Mesendoderm (in vitro differentiated cells): ENCODE results near the gene MARCHF5.

Experiments used
- DNase-seq: peaks from one replicate; pipeline ENCODE4 v3.0.0; 2013
- H2AK5ac ChIP-seq: 2 replicates; pipeline ENCODE4 v1.6.1; 2013; ENCODE audit warnings: low read length, inconsistent platforms
- H2BK120ac ChIP-seq: 2 replicates; pipeline ENCODE4 v1.6.1; 2013; ENCODE audit warnings: low read depth, mild to moderate bottlenecking, low read length, moderate library complexity, mixed read lengths
- H2BK15ac ChIP-seq: replicated peaks from 2 replicates; pipeline ENCODE4 v1.6.1; 2013; ENCODE audit warnings: low read depth, mild to moderate bottlenecking, moderate library complexity
- H2BK5ac ChIP-seq: 2 replicates; pipeline ENCODE4 v1.6.1; 2013; ENCODE audit warnings: low read length, inconsistent platforms
- H3K18ac ChIP-seq: 2 replicates; pipeline ENCODE4 v1.6.1; 2013; ENCODE audit warnings: mild to moderate bottlenecking, low read length, mixed read lengths
- H3K23ac ChIP-seq: one replicate; pipeline ENCODE4 v1.6.1; 2013; ENCODE audit warnings: low read length
- H3K27ac ChIP-seq: 2 replicates; pipeline ENCODE4 v1.5.1; 2013; ENCODE audit warnings: low read depth, mild to moderate bottlenecking, inconsistent platforms, low read length, moderate library complexity
- H3K27me3 ChIP-seq: 2 replicates; pipeline ENCODE4 v1.6.1; 2013; ENCODE audit warnings: low read length, control low read depth, mild to moderate bottlenecking, inconsistent platforms; ENCODE audit not compliant: insufficient read depth, poor library complexity
- H3K36me3 ChIP-seq: 2 replicates; pipeline ENCODE4 v1.6.1; 2013; ENCODE audit warnings: low read length, inconsistent platforms; ENCODE audit not compliant: control insufficient read depth, insufficient read depth
- H3K4ac ChIP-seq: one replicate; pipeline ENCODE4 v1.6.1; 2013; ENCODE audit warnings: low read depth, mild to moderate bottlenecking, low read length, moderate library complexity
- H3K4me1 ChIP-seq: 2 replicates; pipeline ENCODE4 v1.6.1; 2013; ENCODE audit warnings: low read depth, low read length, inconsistent platforms; ENCODE audit not compliant: control insufficient read depth
- H3K4me2 ChIP-seq: 2 replicates; pipeline ENCODE4 v1.6.1; 2013; ENCODE audit warnings: low read length
- H3K4me3 ChIP-seq: 2 replicates; pipeline ENCODE4 v1.5.1; 2013; ENCODE audit warnings: mild to moderate bottlenecking, low read length
- H3K56ac ChIP-seq: one replicate; pipeline ENCODE4 v1.6.1; 2013; ENCODE audit warnings: low read length
- H3K79me1 ChIP-seq: 2 replicates; pipeline ENCODE4 v1.6.1; 2013; ENCODE audit warnings: low read length, inconsistent platforms
- H3K79me2 ChIP-seq: 2 replicates; pipeline ENCODE4 v1.6.1; 2013; ENCODE audit warnings: mild to moderate bottlenecking, low read length; ENCODE audit not compliant: control insufficient read depth, insufficient read depth
- H3K9ac ChIP-seq: 2 replicates; pipeline ENCODE4 v1.6.1; 2013; ENCODE audit warnings: low read length, inconsistent platforms
- H4K5ac ChIP-seq: one replicate; pipeline ENCODE4 v1.6.1; 2013; ENCODE audit warnings: low read length
- H4K8ac ChIP-seq: one replicate; pipeline ENCODE4 v1.6.1; 2013; ENCODE audit warnings: low read depth, mild to moderate bottlenecking, control low read depth, low read length, moderate library complexity
- WGBS: extraction: QIAGEN DNeasy Blood & Tissue Kit; methylation state at CpG from one replicate; pipeline ENCODE4 v1.1.7; 2013; ENCODE audit warnings: low lambda C conversion rate, missing lambda C conversion rate; ENCODE audit not compliant: insufficient coverage; ENCODE audit errors: extremely low coverage; 5-methylcytosine and 5-hydroxymethylcytosine counted together

MARCHF5 gene

GRCh38 chr10:92354587-92354986 is 63.6 kb downstream of the MARCHF5 start:
- Histone ChIP-seq H2BK15ac (no peak overlapping the region), H3K4ac (no peak overlapping the region), H4K8ac (no peak overlapping the region), H2AK5ac (no peak overlapping the region), H3K9ac (no peak overlapping the region), H2BK5ac (no peak overlapping the region), H3K56ac (no peak overlapping the region), H3K4me2 (no peak overlapping the region), H3K79me2 (no peaks in the 10 kb centered on the region), H3K79me1 (no peaks in the 10 kb centered on the region), H3K27ac (no peak overlapping the region), H3K18ac (peak overlapping the region; percentile 47), H4K5ac (no peak overlapping the region), H2BK120ac (no peak overlapping the region), H3K23ac (no peak overlapping the region), H3K36me3 (no peaks in the 10 kb centered on the region), H3K4me1 (peaks cover 5% of the 10 kb centered on the region), H3K4me3 (no peak overlapping the region), H3K27me3 (no peaks in the 10 kb centered on the region)
- no peak for DNase-seq
- WGBS = no CpG with 5 or more reads among the region's 4 CpGs

- H3K18ac ChIP-seq = no peak overlapping the region
- WGBS = no CpG with 5 or more reads among the region's 7 CpGs
- H2BK120ac ChIP-seq = no peak overlapping the region
- no peak overlapping the region for H4K8ac ChIP-seq
- no peaks in the 10 kb centered on the region for H3K79me1 ChIP-seq
- no peak overlapping the region for H3K56ac ChIP-seq
- H3K79me2 ChIP-seq = no peaks in the 10 kb centered on the region
- H4K5ac ChIP-seq = no peak overlapping the region
- no peaks in the 10 kb centered on the region for H3K36me3 ChIP-seq
- no peaks in the 10 kb centered on the region for H3K27me3 ChIP-seq
- H3K4me3 ChIP-seq = no peak overlapping the region
- no peak overlapping the region for H3K23ac ChIP-seq
- H3K4ac ChIP-seq = no peak overlapping the region
- H3K27ac ChIP-seq = no peak overlapping the region
- H3K4me1 ChIP-seq = peaks cover 5% of the 10 kb centered on the region
- H3K4me2 ChIP-seq = no peak overlapping the region
- H2BK5ac ChIP-seq = no peak overlapping the region
- H2AK5ac ChIP-seq = no peak overlapping the region
- H2BK15ac ChIP-seq = no peak overlapping the region
- no peak for DNase-seq
- H3K9ac ChIP-seq = no peak overlapping the region
Measured at GRCh38 chr10:92356041-92356440, 65.1 kb downstream of the MARCHF5 start.

GRCh38 chr10:92363498-92363897 is 72.5 kb downstream of the MARCHF5 start:
- Histone ChIP-seq H3K4ac (no peak overlapping the region), H4K8ac (no peak overlapping the region), H3K18ac (no peak overlapping the region), H4K5ac (no peak overlapping the region), H2BK15ac (no peak overlapping the region), H3K36me3 (no peaks in the 10 kb centered on the region), H3K4me3 (no peak overlapping the region), H2AK5ac (no peak overlapping the region), H3K23ac (no peak overlapping the region), H3K27me3 (no peaks in the 10 kb centered on the region), H3K4me1 (no peaks in the 10 kb centered on the region), H3K27ac (no peak overlapping the region), H2BK5ac (no peak overlapping the region), H3K4me2 (no peak overlapping the region), H2BK120ac (no peak overlapping the region), H3K79me2 (no peaks in the 10 kb centered on the region), H3K56ac (no peak overlapping the region), H3K79me1 (no peaks in the 10 kb centered on the region), H3K9ac (no peak overlapping the region)
- DNase-seq = no peak
- WGBS = no CpG with 5 or more reads among the region's 4 CpGs

- H3K27ac ChIP-seq = no peak overlapping the region
- no peak overlapping the region for H3K56ac ChIP-seq
- H3K79me1 ChIP-seq = no peaks in the 10 kb centered on the region
- no peak overlapping the region for H3K18ac ChIP-seq
- DNase-seq = no peak
- H2BK15ac ChIP-seq = no peak overlapping the region
- no peaks in the 10 kb centered on the region for H3K4me1 ChIP-seq
- H2BK120ac ChIP-seq = no peak overlapping the region
- H3K27me3 ChIP-seq = no peaks in the 10 kb centered on the region
- no peak overlapping the region for H2AK5ac ChIP-seq
- H4K8ac ChIP-seq = no peak overlapping the region
- no peak overlapping the region for H3K4me2 ChIP-seq
- WGBS = no CpG with 5 or more reads among the region's 5 CpGs
- H3K79me2 ChIP-seq = no peaks in the 10 kb centered on the region
- no peak overlapping the region for H4K5ac ChIP-seq
- H3K9ac ChIP-seq = no peak overlapping the region
- no peak overlapping the region for H3K4me3 ChIP-seq
- no peak overlapping the region for H2BK5ac ChIP-seq
- no peaks in the 10 kb centered on the region for H3K36me3 ChIP-seq
- H3K23ac ChIP-seq = no peak overlapping the region
- no peak overlapping the region for H3K4ac ChIP-seq
Measured at GRCh38 chr10:92366412-92367021, 75.5 kb downstream of the MARCHF5 start.

- no peak overlapping the region for H4K5ac ChIP-seq
- H3K9ac ChIP-seq = no peak overlapping the region
- H2BK120ac ChIP-seq = no peak overlapping the region
- no peak overlapping the region for H3K4me2 ChIP-seq
- no peak overlapping the region for H3K23ac ChIP-seq
- H3K27ac ChIP-seq = no peak overlapping the region
- no peaks in the 10 kb centered on the region for H3K36me3 ChIP-seq
- no peaks in the 10 kb centered on the region for H3K27me3 ChIP-seq
- no peak overlapping the region for H3K4ac ChIP-seq
- no peak overlapping the region for H3K56ac ChIP-seq
- no peak overlapping the region for H4K8ac ChIP-seq
- H3K79me1 ChIP-seq = no peaks in the 10 kb centered on the region
- H2BK5ac ChIP-seq = no peak overlapping the region
- peak; percentile 68 for DNase-seq
- WGBS = no CpG with 5 or more reads among the region's 4 CpGs
- H3K79me2 ChIP-seq = no peaks in the 10 kb centered on the region
- H2AK5ac ChIP-seq = no peak overlapping the region
- no peak overlapping the region for H3K4me3 ChIP-seq
- peaks cover 3% of the 10 kb centered on the region for H3K4me1 ChIP-seq
- peak overlapping the region; percentile 32 for H3K18ac ChIP-seq
- no peak overlapping the region for H2BK15ac ChIP-seq
Measured at GRCh38 chr10:92377962-92378361, 87.0 kb downstream of the MARCHF5 start.

GRCh38 chr10:92381543-92381954 is 90.6 kb downstream of the MARCHF5 start:
- DNase-seq = peak; percentile 94
- no CpG with 5 or more reads among the region's 7 CpGs for whole genome bisulfite sequencing
- Histone ChIP-seq H3K27me3 (no peaks in the 10 kb centered on the region), H3K27ac (peak overlapping the region; percentile 90), H4K5ac (no peak overlapping the region), H3K18ac (peak overlapping the region; percentile 70), H2BK120ac (peak overlapping the region; percentile 97), H3K4ac (peak overlapping the region; percentile 22), H3K4me2 (no peak overlapping the region), H4K8ac (no peak overlapping the region), H3K23ac (no peak overlapping the region), H2BK5ac (peak overlapping the region; percentile 61), H3K36me3 (no peaks in the 10 kb centered on the region), H3K4me3 (no peak overlapping the region), H3K56ac (peak overlapping the region; percentile 73), H3K79me1 (no peaks in the 10 kb centered on the region), H3K4me1 (peaks cover 3% of the 10 kb centered on the region), H3K79me2 (no peaks in the 10 kb centered on the region), H2AK5ac (no peak overlapping the region), H3K9ac (peak overlapping the region; percentile 2), H2BK15ac (no peak overlapping the region)
